Hepatocyte (in vitro differentiated cells): ENCODE measurements around the gene ADAMTS12. TPM values are rescaled to one million over a fixed set of nuclear protein-coding genes. Genes with fewer than 3 reads are reported as not detected.
A peak's percentile ranks its signal among the peaks of the same experiment; 100 is the strongest.

Source experiments
- DNase-seq: peaks from one replicate; pipeline ENCODE4 v3.0.0-alpha.2; 2016; ENCODE audit warnings: low spot score
- H2AFZ ChIP-seq: fragments of 200-600 bp; sonication (generic); 2 replicates; pipeline ENCODE4 v1.6.0; 2016; ENCODE audit warnings: antibody characterized with exemption, mild to moderate bottlenecking
- H3K27ac ChIP-seq: fragments of 200-600 bp; sonication (generic); 2 replicates; pipeline ENCODE4 v1.5.1; 2016; ENCODE audit warnings: mild to moderate bottlenecking
- H3K27me3 ChIP-seq: fragments of 200-600 bp; sonication (generic); 2 replicates; pipeline ENCODE4 v1.6.1; 2016
- H3K36me3 ChIP-seq: fragments of 200-600 bp; sonication (generic); replicated peaks from 2 replicates; pipeline ENCODE4 v1.5.1; 2016; ENCODE audit warnings: low read depth; ENCODE audit not compliant: insufficient read depth
- H3K4me1 ChIP-seq: fragments of 200-600 bp; sonication (generic); 2 replicates; pipeline ENCODE4 v1.5.1; 2016; ENCODE audit warnings: mild to moderate bottlenecking, moderate library complexity; ENCODE audit not compliant: insufficient read depth
- H3K4me2 ChIP-seq: fragments of 200-600 bp; sonication (generic); 2 replicates; pipeline ENCODE4 v1.6.0; 2016
- H3K4me3 ChIP-seq: fragments of 200-600 bp; sonication (generic); 2 replicates; pipeline ENCODE4 v1.5.1; 2016; ENCODE audit warnings: mild to moderate bottlenecking
- H3K79me2 ChIP-seq: fragments of 200-600 bp; sonication (generic); 2 replicates; pipeline ENCODE4 v1.6.0; 2017; ENCODE audit warnings: mild to moderate bottlenecking
- H3K9me2 ChIP-seq: fragments of 200-600 bp; sonication (generic); replicated peaks from 2 replicates; pipeline ENCODE4 v1.6.0; 2017; ENCODE audit warnings: mild to moderate bottlenecking; ENCODE audit not compliant: insufficient read depth
- H3K9me3 ChIP-seq: fragments of 200-600 bp; sonication (generic); 2 replicates; pipeline ENCODE4 v1.5.1; 2016; ENCODE audit warnings: low read depth, mild to moderate bottlenecking
- H4K20me1 ChIP-seq: fragments of 200-600 bp; sonication (generic); 2 replicates; pipeline ENCODE4 v1.6.0; 2016; ENCODE audit warnings: mild to moderate bottlenecking; ENCODE audit not compliant: insufficient read depth, poor library complexity, severe bottlenecking
- CTCF ChIP-seq: fragments of 200-600 bp; sonication (generic); IDR thresholded peaks from 2 replicates; pipeline ENCODE4 v1.5.1; 2016; ENCODE audit warnings: antibody characterized with exemption, mild to moderate bottlenecking; ENCODE audit not compliant: poor library complexity
- EZH2 ChIP-seq: fragments of 200-600 bp; sonication (generic); IDR thresholded peaks from 2 replicates; pipeline ENCODE4 v1.6.1; 2016; ENCODE audit warnings: antibody characterized with exemption, mild to moderate bottlenecking, borderline replicate concordance
- EZH2phosphoT487 ChIP-seq: fragments of 200-600 bp; sonication (generic); IDR thresholded peaks from one replicate; pipeline ENCODE4 v1.6.1; 2018; ENCODE audit warnings: antibody characterized with exemption, mild to moderate bottlenecking, low read depth, moderate library complexity; ENCODE audit not compliant: unreplicated experiment, severe bottlenecking
- WGBS: methylation state at CpG from one replicate; pipeline ENCODE4 v1.1.6; 2016; ENCODE audit warnings: low lambda C conversion rate; ENCODE audit errors: missing lambda C conversion rate; 5-methylcytosine and 5-hydroxymethylcytosine counted together
- polyA plus RNA-seq: library from polyadenylated mRNA; unstranded; fragments of >200 nt; fragmentation: Nextera tagmentation; extraction: Ambion mirVana; gene quantifications from 2 replicates; pipeline ENCODE4 v1.2.1, GENCODE V29; 2016
- total RNA-seq: library from RNA; depleted of rRNA; stranded (reverse); fragments of >200 nt; gene quantifications from 2 replicates; pipeline ENCODE4 v1.2.3, GENCODE V29; 2014

The ADAMTS12 gene
- total and polyA plus RNA-seq, 2 experiments from 2014 or later: 3.2 to 8.9 TPM

GRCh38 chr5:33720176-33720575, 171.6 kb downstream of the ADAMTS12 start:
- no peak for TF ChIP-seq CTCF
- no peak for TF ChIP-seq EZH2phosphoT487
- no peak for TF ChIP-seq EZH2

DNA sequence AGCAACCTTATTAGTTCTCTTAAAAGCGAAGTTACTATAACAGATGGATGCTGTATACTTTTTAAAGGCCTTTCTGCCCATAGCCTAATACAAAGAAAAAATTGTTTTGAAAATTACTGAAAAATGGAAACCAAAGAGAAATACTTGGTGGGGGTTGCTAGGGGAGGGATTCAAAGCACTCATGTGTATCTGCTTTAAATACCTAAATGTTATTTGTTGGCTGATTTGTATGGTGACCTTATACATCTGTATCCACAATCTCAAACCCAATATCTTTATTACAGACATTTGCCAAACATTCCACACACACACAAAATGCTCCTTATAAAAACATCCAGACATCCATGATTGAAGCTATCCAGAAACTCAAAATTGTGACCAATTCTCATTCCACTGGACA, 172.0 kb downstream of the ADAMTS12 start:
- Histone ChIP-seq H3K27me3 (no peaks in the 10 kb centered on the region), H3K4me1 (no peaks in the 10 kb centered on the region), H3K9me3 (no peaks in the 10 kb centered on the region), H3K79me2 (no peaks in the 10 kb centered on the region), H3K4me3 (no peak overlapping the region), H3K36me3 (no peaks in the 10 kb centered on the region), H3K9me2 (no peaks in the 10 kb centered on the region), H4K20me1 (no peaks in the 10 kb centered on the region), H3K27ac (peak overlapping the region; percentile 15), H3K4me2 (no peak overlapping the region), H2AFZ (no peak overlapping the region)
- 79% methylated on average over 1 of the region's 1 CpG for WGBS
- TF ChIP-seq EZH2 (no peak), EZH2phosphoT487 (no peak), CTCF (no peak)
- DNase-seq: no peak

More at GRCh38 chr5:33720176-33720575, 171.6 kb downstream of the ADAMTS12 start:
- Histone ChIP-seq H3K4me2 (no peak overlapping the region), H2AFZ (no peak overlapping the region), H3K4me3 (no peak overlapping the region), H3K79me2 (no peaks in the 10 kb centered on the region), H3K9me2 (no peaks in the 10 kb centered on the region), H3K9me3 (no peaks in the 10 kb centered on the region), H4K20me1 (no peaks in the 10 kb centered on the region), H3K27me3 (no peaks in the 10 kb centered on the region), H3K4me1 (no peaks in the 10 kb centered on the region), H3K36me3 (no peaks in the 10 kb centered on the region), H3K27ac (peak overlapping the region; percentile 15)
- DNase-seq: no peak
- 73% methylated on average over 1 of the region's 1 CpG for whole genome bisulfite sequencing

DNA sequence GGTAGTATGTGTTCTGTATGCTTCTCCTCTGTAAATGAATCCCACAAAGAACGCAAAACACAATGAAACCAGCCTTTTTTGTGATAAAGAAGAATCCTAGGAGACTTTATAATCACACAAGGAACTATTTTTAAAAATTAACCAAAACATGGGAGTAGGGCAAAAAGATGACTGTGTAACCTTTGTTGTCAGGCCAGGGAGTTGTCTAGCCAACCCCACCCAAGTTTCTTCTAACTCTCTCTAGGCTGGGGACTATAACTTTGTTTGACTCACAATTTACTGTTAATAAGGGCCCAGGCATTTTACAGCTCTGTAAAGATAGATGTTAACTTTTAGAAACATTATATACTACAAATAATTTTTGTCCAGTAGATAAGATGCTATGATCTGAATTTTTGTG, 176.1 kb downstream of the ADAMTS12 start:
- no peak overlapping the region for H3K4me2 ChIP-seq
- H3K4me1 ChIP-seq: no peaks in the 10 kb centered on the region
- H3K9me2 ChIP-seq: no peaks in the 10 kb centered on the region
- no peaks in the 10 kb centered on the region for H3K79me2 ChIP-seq
- H4K20me1 ChIP-seq: no peaks in the 10 kb centered on the region
- no peak overlapping the region for H2AFZ ChIP-seq
- WGBS: 67% methylated on average over 1 of the region's 1 CpG
- no peaks in the 10 kb centered on the region for H3K9me3 ChIP-seq
- DNase-seq: no peak
- no peak overlapping the region for H3K27ac ChIP-seq
- no peaks in the 10 kb centered on the region for H3K27me3 ChIP-seq
- no peak for TF ChIP-seq EZH2
- no peak for TF ChIP-seq EZH2phosphoT487
- TF ChIP-seq CTCF: no peak
- no peaks in the 10 kb centered on the region for H3K36me3 ChIP-seq
- H3K4me3 ChIP-seq: no peak overlapping the region

DNA sequence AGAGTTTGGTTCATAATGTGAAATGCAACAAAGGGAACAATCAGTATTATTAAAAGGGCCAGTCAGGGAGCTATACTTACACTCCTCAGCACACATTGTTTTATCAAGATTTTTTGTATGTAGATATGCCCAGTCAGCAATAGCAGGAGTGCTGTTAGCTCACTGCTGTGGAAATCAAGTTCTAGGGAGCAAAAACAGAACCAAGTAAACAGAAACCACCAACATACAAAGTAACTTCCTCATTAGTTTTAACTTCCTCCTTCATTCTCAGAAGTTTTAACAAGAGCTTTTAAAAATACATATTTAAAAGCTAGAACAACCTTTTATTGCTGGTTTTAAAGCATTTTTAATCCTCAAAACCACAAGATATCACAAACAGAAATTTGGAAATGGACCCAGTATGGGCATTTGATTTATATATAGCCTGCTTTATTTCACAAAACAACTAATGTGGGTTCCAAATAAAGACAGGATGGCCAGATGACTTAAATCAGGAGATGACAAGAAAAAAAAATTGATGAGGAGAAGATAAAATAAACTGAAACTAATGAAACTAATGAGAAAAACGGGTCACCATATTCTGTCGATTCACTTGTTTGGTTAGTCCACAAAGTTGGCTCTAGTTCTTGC, 178.5 kb downstream of the ADAMTS12 start:
- no peak for TF ChIP-seq EZH2phosphoT487
- TF ChIP-seq CTCF: no peak
- no peak for TF ChIP-seq EZH2
- no peaks in the 10 kb centered on the region for H3K4me1 ChIP-seq
- no peaks in the 10 kb centered on the region for H4K20me1 ChIP-seq
- H3K79me2 ChIP-seq: no peaks in the 10 kb centered on the region
- H3K9me2 ChIP-seq: no peaks in the 10 kb centered on the region
- H3K4me2 ChIP-seq: no peak overlapping the region
- no peak overlapping the region for H3K27ac ChIP-seq
- no peaks in the 10 kb centered on the region for H3K27me3 ChIP-seq
- no peaks in the 10 kb centered on the region for H3K9me3 ChIP-seq
- no peak overlapping the region for H2AFZ ChIP-seq
- no peaks in the 10 kb centered on the region for H3K36me3 ChIP-seq
- no peak for DNase-seq
- WGBS: 62% methylated on average over 2 of the region's 2 CpGs
- H3K4me3 ChIP-seq: no peak overlapping the region
